22Rv1 (cell line): ENCODE data around the gene SH3RF2.

Experiments used
- CTCF ChIP-seq: fragments of 450-650 bp; IDR thresholded peaks from 2 replicates; pipeline ENCODE4 v1.5.1; 2017; ENCODE audit warnings: mild to moderate bottlenecking
- ZFX ChIP-seq: fragments of 450-650 bp; IDR thresholded peaks from 2 replicates; pipeline ENCODE4 v1.6.1; 2017; ENCODE audit warnings: antibody characterized with exemption, borderline replicate concordance

GRCh38 chr5:145936401-145937131 lies at the start of gene SH3RF2:
- TF ChIP-seq CTCF = no peak
- TF ChIP-seq ZFX = no peak
